Hepatocyte (in vitro differentiated cells): Measurements from ENCODE around the gene METTL24.

Experiments
- CTCF ChIP-seq: fragments of 200-600 bp; sonication (generic); IDR thresholded peaks from 2 replicates; pipeline ENCODE4 v1.5.1; 2016; ENCODE audit warnings: antibody characterized with exemption, mild to moderate bottlenecking; ENCODE audit not compliant: poor library complexity
- EZH2phosphoT487 ChIP-seq: fragments of 200-600 bp; sonication (generic); IDR thresholded peaks from one replicate; pipeline ENCODE4 v1.6.1; 2018; ENCODE audit warnings: antibody characterized with exemption, mild to moderate bottlenecking, low read depth, moderate library complexity; ENCODE audit not compliant: unreplicated experiment, severe bottlenecking

- TF ChIP-seq CTCF (no peak), EZH2phosphoT487 (no peak)
Measured at GRCh38 chr6:110325197-110325596, 33.0 kb downstream of the METTL24 start.
